Large intestine (tissue), 3 donors: ENCODE measurements around the gene DEAF1. TPM values are rescaled to one million over a fixed set of nuclear protein-coding genes. Genes with fewer than 3 reads are reported as not detected.

Source experiments
- DNase-seq, 2 donors: peaks; one replicate each; pipeline versions ENCODE4 v3.0.0 to v3.0.0-alpha.2; 2013
- H3K27ac ChIP-seq: one replicate; pipeline ENCODE4 v1.5.1; 2013; ENCODE audit warnings: low read length
- H3K27me3 ChIP-seq: 2 replicates; pipeline ENCODE4 v1.6.1; 2013; ENCODE audit warnings: low read length; ENCODE audit not compliant: control insufficient read depth, insufficient read depth
- H3K36me3 ChIP-seq: 2 replicates; pipeline ENCODE4 v1.6.1; 2013; ENCODE audit warnings: low read length; ENCODE audit not compliant: control insufficient read depth, insufficient read depth
- H3K4me1 ChIP-seq: one replicate; pipeline ENCODE4 v1.6.1; 2013; ENCODE audit warnings: low read length; ENCODE audit not compliant: control insufficient read depth, insufficient read depth
- H3K4me3 ChIP-seq: one replicate; pipeline ENCODE4 v1.5.1; 2013; ENCODE audit warnings: low read length
- H3K9me3 ChIP-seq: one replicate; pipeline ENCODE4 v1.6.1; 2013; ENCODE audit warnings: mild to moderate bottlenecking, low read depth, low read length, moderate library complexity; ENCODE audit not compliant: control insufficient read depth
- WGBS: methylation state at CpG from one replicate; pipeline ENCODE4 v1.1.5; 2013; ENCODE audit warnings: low lambda C conversion rate; ENCODE audit not compliant: insufficient coverage; 5-methylcytosine and 5-hydroxymethylcytosine counted together
- polyA plus RNA-seq: library from polyadenylated mRNA; unstranded; fragments of 120-200 nt; gene quantifications from one replicate; pipeline ENCODE4 v1.2.1, GENCODE V29; 2013

Gene DEAF1
- polyA plus RNA-seq, 1 donor: 24.1 TPM

GRCh38 chr11:598005-598680 lies 96.9 kb downstream of the DEAF1 start:
- Histone ChIP-seq H3K27ac (no peak overlapping the region), H3K9me3 (no peaks in the 10 kb centered on the region), H3K4me1 (no peaks in the 10 kb centered on the region), H3K36me3 (peaks cover 86% of the 10 kb centered on the region), H3K27me3 (no peaks in the 10 kb centered on the region), H3K4me3 (no peak overlapping the region)
- WGBS: no CpG with 5 or more reads among the region's 30 CpGs
- DNase-seq: no peak

DNA sequence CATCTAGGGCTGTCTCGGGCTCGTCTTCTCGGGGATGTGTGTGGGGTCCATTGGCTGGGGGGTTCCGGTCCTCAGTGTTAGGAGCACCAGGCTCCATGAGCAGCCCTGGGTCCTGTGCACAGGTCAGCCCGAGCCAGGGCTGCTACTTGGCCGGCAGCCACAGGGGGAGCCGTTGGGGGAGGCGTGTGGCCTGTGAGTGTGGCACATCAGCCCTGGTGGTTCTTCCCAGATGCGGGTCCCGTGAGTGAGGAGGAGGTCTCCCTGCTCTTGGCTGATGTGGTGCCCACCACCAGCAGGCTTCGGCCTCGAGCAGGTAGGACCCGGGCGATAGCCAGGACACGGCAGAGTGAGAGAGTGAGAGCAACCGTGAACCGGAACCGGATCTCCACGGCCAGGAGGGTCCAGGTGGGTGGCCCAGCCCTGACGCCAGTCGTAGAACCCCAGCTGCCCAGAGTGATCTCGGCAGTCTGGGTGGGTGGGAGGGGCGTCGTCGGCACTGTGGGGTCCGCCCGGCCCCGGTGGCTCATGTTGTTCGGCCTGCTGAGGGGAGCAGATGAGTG lies 97.8 kb downstream of the DEAF1 start:
- WGBS: no CpG with 5 or more reads among the region's 29 CpGs
- peaks cover 89% of the 10 kb centered on the region for H3K36me3 ChIP-seq

GRCh38 chr11:596374-596773 lies 98.6 kb downstream of the DEAF1 start:
- Histone ChIP-seq H3K9me3 (no peaks in the 10 kb centered on the region), H3K4me3 (no peak overlapping the region), H3K27me3 (no peaks in the 10 kb centered on the region), H3K36me3 (peaks cover 86% of the 10 kb centered on the region), H3K27ac (no peak overlapping the region), H3K4me1 (no peaks in the 10 kb centered on the region)
- WGBS: no CpG with 5 or more reads among the region's 10 CpGs
- DNase-seq: no peak

More for the DNA sequence above, 97.8 kb downstream of the DEAF1 start:
- H3K9me3 ChIP-seq: no peaks in the 10 kb centered on the region
- no peaks in the 10 kb centered on the region for H3K4me1 ChIP-seq
- H3K4me3 ChIP-seq: no peak overlapping the region
- H3K27me3 ChIP-seq: no peaks in the 10 kb centered on the region
- no peak for DNase-seq
- H3K27ac ChIP-seq: no peak overlapping the region

- H3K9me3 ChIP-seq: no peaks in the 10 kb centered on the region
- H3K27me3 ChIP-seq: no peaks in the 10 kb centered on the region
- no peak overlapping the region for H3K27ac ChIP-seq
- no CpG with 5 or more reads among the region's 10 CpGs for WGBS
- DNase-seq: no peak
- no peak overlapping the region for H3K4me3 ChIP-seq
- H3K4me1 ChIP-seq: no peaks in the 10 kb centered on the region
- peaks cover 88% of the 10 kb centered on the region for H3K36me3 ChIP-seq
Measured at GRCh38 chr11:595400-595799, 99.6 kb downstream of the DEAF1 start.

Other genes starting within 250 kb of the DEAF1 start
- gene PTDSS2, start 244.9 kb downstream of the DEAF1 start, polyA plus RNA-seq: 21.1 TPM
- 85.4 TPM for gene RNH1, start 188.0 kb downstream of the DEAF1 start, polyA plus RNA-seq
- 28.3 TPM for gene HRAS, start 159.6 kb downstream of the DEAF1 start, polyA plus RNA-seq
- gene LRRC56, start 157.7 kb downstream of the DEAF1 start, polyA plus RNA-seq: 2.4 TPM
- 4.6 TPM for gene LMNTD2, start 134.5 kb downstream of the DEAF1 start, polyA plus RNA-seq
- gene RASSF7, start 134.3 kb downstream of the DEAF1 start, polyA plus RNA-seq: 45.4 TPM
- 40.5 TPM for gene PHRF1, start 118.8 kb downstream of the DEAF1 start, polyA plus RNA-seq
- gene IRF7, start 79.3 kb downstream of the DEAF1 start, polyA plus RNA-seq: 16.7 TPM
- gene CDHR5, start 70.3 kb downstream of the DEAF1 start, polyA plus RNA-seq: 763 TPM
- 131 TPM for gene SCT, start 68.0 kb downstream of the DEAF1 start, polyA plus RNA-seq
- 1.3 TPM for gene DRD4, start 58.0 kb downstream of the DEAF1 start, polyA plus RNA-seq
- 36.1 TPM for gene TMEM80, start 594 bp upstream of the DEAF1 start, polyA plus RNA-seq
- 260 TPM for gene EPS8L2, start 11.0 kb upstream of the DEAF1 start, polyA plus RNA-seq
- 92.4 TPM for gene TALDO1, start 52.2 kb upstream of the DEAF1 start, polyA plus RNA-seq
- gene GATD1, start 82.3 kb upstream of the DEAF1 start, polyA plus RNA-seq: 58.1 TPM
- 2.0 TPM for gene CEND1, start 94.9 kb upstream of the DEAF1 start, polyA plus RNA-seq
- 14.6 TPM for gene SLC25A22, start 103.1 kb upstream of the DEAF1 start, polyA plus RNA-seq
- 15.1 TPM for gene PIDD1, start 110.0 kb upstream of the DEAF1 start, polyA plus RNA-seq
- 1,325 TPM for gene RPLP2, start 114.7 kb upstream of the DEAF1 start, polyA plus RNA-seq
- gene PNPLA2, start 123.7 kb upstream of the DEAF1 start, polyA plus RNA-seq: 98.0 TPM
- 34.4 TPM for gene CRACR2B, start 132.7 kb upstream of the DEAF1 start, polyA plus RNA-seq
- 317 TPM for gene CD151, start 137.7 kb upstream of the DEAF1 start, polyA plus RNA-seq
- gene POLR2L, start 147.3 kb upstream of the DEAF1 start, polyA plus RNA-seq: 87.5 TPM
- gene TSPAN4, start 147.6 kb upstream of the DEAF1 start, polyA plus RNA-seq: 27.8 TPM
- 82.9 TPM for gene CHID1, start 215.6 kb upstream of the DEAF1 start, polyA plus RNA-seq
- gene AP2A2, start 230.6 kb upstream of the DEAF1 start, polyA plus RNA-seq: 79.6 TPM